T-helper 22 cell (primary cell): ENCODE measurements around the gene TMEM255B.

Experiments
- DNase-seq: peaks from one replicate; pipeline ENCODE4 v3.0.0-alpha.2; 2020; ENCODE audit warnings: low read depth

Gene TMEM255B

GRCh38 chr13:113834496-113835200 is 75.6 kb downstream of the TMEM255B start:
- no peak for DNase-seq

GRCh38 chr13:113835461-113836270 is 76.6 kb downstream of the TMEM255B start:
- no peak for DNase-seq

- no peak for DNase-seq
Measured at GRCh38 chr13:113836768-113837559, 77.9 kb downstream of the TMEM255B start.

- no peak for DNase-seq
Measured at GRCh38 chr13:113837560-113838355, 78.7 kb downstream of the TMEM255B start.

- DNase-seq: no peak
Measured at GRCh38 chr13:113838711-113839201, 79.7 kb downstream of the TMEM255B start.

GRCh38 chr13:113839536-113840204 is 80.6 kb downstream of the TMEM255B start:
- no peak for DNase-seq

- DNase-seq: no peak
Measured at GRCh38 chr13:113840541-113841352, 81.7 kb downstream of the TMEM255B start.

GRCh38 chr13:113841353-113841650 is 82.3 kb downstream of the TMEM255B start:
- no peak for DNase-seq

GRCh38 chr13:113842336-113843062 is 83.5 kb downstream of the TMEM255B start:
- no peak for DNase-seq

- no peak for DNase-seq
Measured at GRCh38 chr13:113843063-113843654, 84.1 kb downstream of the TMEM255B start.

GRCh38 chr13:113843864-113844556 is 85.0 kb downstream of the TMEM255B start:
- no peak for DNase-seq

GRCh38 chr13:113845055-113845454 is 86.0 kb downstream of the TMEM255B start:
- DNase-seq: no peak

- no peak for DNase-seq
Measured at GRCh38 chr13:113845723-113846635, 87.0 kb downstream of the TMEM255B start.

- DNase-seq: no peak
Measured at GRCh38 chr13:113846636-113847318, 87.8 kb downstream of the TMEM255B start.

- no peak for DNase-seq
Measured at GRCh38 chr13:113848020-113848419, 89.0 kb downstream of the TMEM255B start.

- no peak for DNase-seq
Measured at GRCh38 chr13:113848431-113849260, 89.6 kb downstream of the TMEM255B start.
